Skeletal muscle satellite cell (primary cell): ENCODE measurements around the gene CCNDBP1.
"Not testable (repeated sequence)": the region's sequence is repeated elsewhere in the genome, so short reads cannot be mapped to it uniquely, and the experiment has no call there.

Experiments
- H3K27me3 ChIP-seq: 2 replicates; pipeline ENCODE4 v1.7.0; 2013; ENCODE audit warnings: low read length; ENCODE audit not compliant: control insufficient read depth, insufficient read depth
- H3K36me3 ChIP-seq: 2 replicates; pipeline ENCODE4 v1.7.0; 2013; ENCODE audit warnings: mild to moderate bottlenecking, control low read depth, low read length; ENCODE audit not compliant: insufficient read depth
- H3K4me1 ChIP-seq: 2 replicates; pipeline ENCODE4 v1.7.0; 2013; ENCODE audit warnings: low read length; ENCODE audit not compliant: control insufficient read depth, insufficient read depth
- H3K4me2 ChIP-seq: 2 replicates; pipeline ENCODE4 v1.7.0; 2013; ENCODE audit warnings: mild to moderate bottlenecking, low read length
- H3K4me3 ChIP-seq: 2 replicates; pipeline ENCODE4 v1.7.0; 2013; ENCODE audit warnings: low read length
- H3K9ac ChIP-seq: 2 replicates; pipeline ENCODE4 v1.7.0; 2013; ENCODE audit warnings: mild to moderate bottlenecking, low read depth, low read length, moderate library complexity
- H3K9me3 ChIP-seq: replicated peaks from 2 replicates; pipeline ENCODE4 v1.7.0; 2013; ENCODE audit warnings: mild to moderate bottlenecking, control low read depth, low read length

Gene CCNDBP1

DNA sequence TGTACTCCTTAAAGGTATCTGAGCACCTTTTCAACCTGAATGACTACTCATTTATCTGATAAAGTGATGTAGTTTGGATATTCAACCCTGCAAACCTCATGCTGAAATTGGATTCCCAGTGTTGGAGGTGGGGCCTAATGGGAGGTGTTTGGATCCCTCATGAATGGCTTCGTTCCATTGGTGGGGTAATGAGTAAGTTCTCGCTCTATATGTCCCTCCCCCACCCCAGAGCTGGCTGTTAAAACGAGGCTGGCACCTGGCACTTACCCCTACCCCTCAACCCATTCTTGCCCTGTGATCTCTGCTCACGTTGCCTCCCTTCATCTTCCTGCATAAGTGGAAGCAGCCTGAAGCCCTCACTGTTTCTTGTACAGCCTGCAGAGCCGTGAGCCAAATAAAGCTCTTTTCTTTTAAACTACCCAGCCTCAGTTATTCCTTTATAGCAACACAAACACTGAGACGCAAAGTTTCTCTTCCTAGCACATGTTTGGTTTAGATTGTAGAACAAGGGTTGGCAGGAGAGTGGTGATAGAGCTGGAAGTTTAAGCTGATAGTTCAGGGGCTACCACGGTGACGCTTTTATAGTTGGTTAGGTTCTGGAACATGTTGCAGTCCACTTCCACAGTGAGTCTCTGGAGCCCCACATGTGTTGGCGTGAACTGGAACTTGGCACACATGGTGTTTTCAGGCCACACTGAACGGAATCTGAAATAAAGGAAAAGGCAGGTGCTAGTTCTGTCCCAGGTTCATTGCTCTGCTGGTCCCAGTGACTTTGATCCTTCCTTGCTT, 11.8 kb downstream of the CCNDBP1 start:
- H3K27me3 ChIP-seq, result peaks cover 4% of the 10 kb centered on the region
- no peak overlapping the region for H3K4me3 ChIP-seq
- no peak overlapping the region for H3K9ac ChIP-seq
- H3K4me2 ChIP-seq, result no peak overlapping the region
- H3K36me3 ChIP-seq, result peaks cover 42% of the 10 kb centered on the region
- no peaks in the 10 kb centered on the region for H3K9me3 ChIP-seq
- no peaks in the 10 kb centered on the region for H3K4me1 ChIP-seq

DNA sequence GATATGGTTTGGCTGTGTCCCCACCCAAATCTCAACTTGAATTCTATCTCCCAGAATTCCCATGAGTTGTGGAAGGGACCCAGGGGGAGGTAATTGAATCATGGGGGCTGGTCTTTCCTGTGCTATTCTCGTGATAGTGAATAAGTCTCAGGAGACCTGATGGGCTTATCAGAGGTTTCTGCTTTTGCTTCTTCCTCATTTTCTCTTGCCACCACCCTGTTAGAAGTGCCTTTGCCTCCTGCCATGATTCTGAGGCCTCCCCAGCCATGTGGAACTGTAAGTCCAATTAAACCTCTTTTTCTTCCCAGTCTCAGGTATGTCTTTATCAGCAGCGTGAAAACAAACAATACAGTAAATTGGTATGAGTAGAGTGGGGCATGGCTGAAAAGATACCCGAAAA, 12.6 kb downstream of the CCNDBP1 start:
- not testable (repeated sequence) for H3K4me1 ChIP-seq, H3K9me3 ChIP-seq, H3K9ac ChIP-seq, H3K4me3 ChIP-seq, H3K4me2 ChIP-seq
- Histone ChIP-seq H3K27me3 (peaks cover 12% of the 10 kb centered on the region), H3K36me3 (peaks cover 34% of the 10 kb centered on the region)

DNA sequence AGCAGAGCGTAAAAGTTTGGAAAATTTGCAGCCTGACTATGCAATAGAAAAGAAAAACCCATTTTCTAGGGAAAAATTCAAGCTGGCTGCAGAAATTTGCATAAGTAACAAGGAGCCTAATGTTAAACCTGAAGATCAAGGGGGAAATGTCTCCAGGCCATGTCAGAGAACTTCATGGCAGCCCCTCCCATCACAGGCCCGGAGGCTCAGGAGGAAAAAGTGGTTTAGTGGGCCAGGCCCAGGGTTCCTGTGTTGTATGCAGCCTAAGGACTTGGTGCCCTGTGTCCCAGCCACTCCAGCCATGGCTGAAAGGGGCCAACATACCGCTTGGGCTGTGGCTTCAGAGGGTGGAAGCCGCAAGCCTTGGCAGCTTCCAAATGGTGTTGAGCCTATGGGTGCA, 13.4 kb downstream of the CCNDBP1 start:
- H3K4me3 ChIP-seq, H3K4me1 ChIP-seq, H3K9ac ChIP-seq, H3K9me3 ChIP-seq, H3K4me2 ChIP-seq: not testable (repeated sequence)
- Histone ChIP-seq H3K27me3 (peaks cover 12% of the 10 kb centered on the region), H3K36me3 (peaks cover 32% of the 10 kb centered on the region)

DNA sequence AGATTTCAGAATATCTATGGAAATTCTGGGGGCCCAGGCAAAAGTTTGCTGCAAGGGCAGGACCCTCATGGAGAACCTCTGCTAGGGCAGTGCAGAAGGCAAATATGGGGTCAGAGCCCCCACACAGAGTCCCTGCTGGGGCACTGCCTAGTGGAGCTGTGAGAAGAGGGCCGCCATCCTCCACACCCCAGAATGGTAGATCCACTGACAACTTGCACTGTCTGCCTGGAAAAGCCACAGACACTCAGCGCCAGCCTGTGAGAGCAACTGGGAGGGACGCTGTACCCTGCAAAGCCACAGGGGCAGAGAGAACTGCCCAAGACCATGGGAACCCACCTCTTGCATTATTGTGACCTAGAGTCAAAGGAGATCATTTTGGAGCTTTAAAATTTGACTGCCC, 13.8 kb downstream of the CCNDBP1 start:
- no peak overlapping the region for H3K9ac ChIP-seq
- H3K4me3 ChIP-seq, result no peak overlapping the region
- no peak overlapping the region for H3K4me2 ChIP-seq
- peaks cover 32% of the 10 kb centered on the region for H3K36me3 ChIP-seq
- no peaks in the 10 kb centered on the region for H3K4me1 ChIP-seq
- H3K9me3 ChIP-seq, result no peaks in the 10 kb centered on the region
- H3K27me3 ChIP-seq, result peaks cover 12% of the 10 kb centered on the region

DNA sequence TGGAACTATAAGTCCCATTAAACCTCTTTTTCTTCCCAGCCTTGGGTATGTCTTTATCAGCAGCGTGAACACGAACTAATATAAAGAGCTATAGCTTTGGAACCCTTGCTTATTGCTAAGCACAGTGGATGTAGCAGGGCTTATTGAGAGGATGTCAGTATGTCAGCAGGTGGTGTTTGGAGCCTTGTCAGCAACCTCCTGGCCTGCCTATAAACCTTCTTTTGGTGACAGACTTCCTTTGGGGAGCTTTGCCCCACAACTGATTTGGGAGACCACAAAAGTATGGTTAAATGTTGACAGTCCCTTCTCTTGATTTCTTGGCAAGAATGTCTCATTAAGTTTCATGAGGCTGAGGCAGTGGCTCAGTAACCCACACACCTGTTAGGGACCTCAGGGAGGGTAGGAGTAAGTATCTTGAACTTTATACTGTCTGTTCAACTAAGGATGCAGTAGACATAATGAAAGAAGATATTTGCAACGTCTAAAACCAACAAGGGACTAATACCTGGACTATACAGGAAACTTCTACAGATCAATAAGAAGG, 14.8 kb downstream of the CCNDBP1 start:
- Histone ChIP-seq H3K4me1 (no peaks in the 10 kb centered on the region), H3K36me3 (peaks cover 25% of the 10 kb centered on the region), H3K27me3 (peaks cover 12% of the 10 kb centered on the region), H3K9me3 (no peaks in the 10 kb centered on the region), H3K4me3 (no peak overlapping the region), H3K4me2 (no peak overlapping the region), H3K9ac (no peak overlapping the region)

- H3K9ac ChIP-seq, result no peak overlapping the region
- H3K27me3 ChIP-seq, result peaks cover 48% of the 10 kb centered on the region
- no peaks in the 10 kb centered on the region for H3K36me3 ChIP-seq
- H3K9me3 ChIP-seq, result no peaks in the 10 kb centered on the region
- H3K4me1 ChIP-seq, result no peaks in the 10 kb centered on the region
- H3K4me2 ChIP-seq, result no peak overlapping the region
- no peak overlapping the region for H3K4me3 ChIP-seq
These were observed 19.1 kb downstream of the CCNDBP1 start for GRCh38 chr15:43204016-43204901.

DNA sequence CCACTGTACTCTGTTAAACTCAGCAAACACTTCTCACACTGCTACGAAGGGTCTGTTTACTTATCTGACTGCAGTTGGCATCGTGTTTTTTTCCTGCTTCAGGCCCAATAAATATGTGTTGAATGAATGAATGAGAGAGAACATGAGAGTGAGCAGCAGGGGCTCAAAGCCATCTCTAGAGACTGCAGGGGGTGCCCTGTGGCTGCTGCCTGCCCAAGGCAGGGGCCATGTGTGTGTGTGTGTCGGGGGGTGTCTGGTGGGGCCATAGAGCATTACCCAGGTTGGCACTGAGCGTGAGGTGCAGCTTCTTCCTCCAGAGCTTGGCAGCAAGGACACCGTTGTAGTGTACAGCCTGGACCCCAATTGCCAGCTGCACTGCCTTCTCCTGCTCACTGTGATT, 20.9 kb downstream of the CCNDBP1 start:
- H3K36me3 ChIP-seq, result no peaks in the 10 kb centered on the region
- no peak overlapping the region for H3K9ac ChIP-seq
- H3K9me3 ChIP-seq, result no peaks in the 10 kb centered on the region
- no peaks in the 10 kb centered on the region for H3K4me1 ChIP-seq
- peaks cover 66% of the 10 kb centered on the region for H3K27me3 ChIP-seq
- no peak overlapping the region for H3K4me2 ChIP-seq
- H3K4me3 ChIP-seq, result no peak overlapping the region

- no peak overlapping the region for H3K9ac ChIP-seq
- H3K9me3 ChIP-seq, result no peaks in the 10 kb centered on the region
- no peak overlapping the region for H3K4me2 ChIP-seq
- no peaks in the 10 kb centered on the region for H3K36me3 ChIP-seq
- H3K27me3 ChIP-seq, result peaks cover 64% of the 10 kb centered on the region
- H3K4me1 ChIP-seq, result no peaks in the 10 kb centered on the region
- H3K4me3 ChIP-seq, result no peak overlapping the region
These were observed 21.8 kb downstream of the CCNDBP1 start for GRCh38 chr15:43207024-43207423.

- Histone ChIP-seq H3K4me3 (no peak overlapping the region), H3K4me2 (no peak overlapping the region), H3K27me3 (peaks cover 69% of the 10 kb centered on the region), H3K36me3 (no peaks in the 10 kb centered on the region), H3K4me1 (no peaks in the 10 kb centered on the region), H3K9me3 (no peaks in the 10 kb centered on the region), H3K9ac (no peak overlapping the region)
These were observed 23.1 kb downstream of the CCNDBP1 start for GRCh38 chr15:43208052-43209002.

GRCh38 chr15:43209059-43209824, 24.0 kb downstream of the CCNDBP1 start:
- H3K9ac ChIP-seq, result no peak overlapping the region
- H3K4me2 ChIP-seq, result no peak overlapping the region
- no peaks in the 10 kb centered on the region for H3K4me1 ChIP-seq
- H3K36me3 ChIP-seq, result no peaks in the 10 kb centered on the region
- H3K4me3 ChIP-seq, result no peak overlapping the region
- H3K27me3 ChIP-seq, result peaks cover 77% of the 10 kb centered on the region
- no peaks in the 10 kb centered on the region for H3K9me3 ChIP-seq
